ENCODE data around the gene CDH4. TPM values are rescaled to one million over a fixed set of nuclear protein-coding genes. Genes with fewer than 3 reads are reported as not detected.

The CDH4 gene
- total and polyA plus RNA-seq, 2 donors (not counting 3 experiments of a cell fraction or from before 2014, with no cell fraction given), result 0.17 to 0.51 TPM

DNA sequence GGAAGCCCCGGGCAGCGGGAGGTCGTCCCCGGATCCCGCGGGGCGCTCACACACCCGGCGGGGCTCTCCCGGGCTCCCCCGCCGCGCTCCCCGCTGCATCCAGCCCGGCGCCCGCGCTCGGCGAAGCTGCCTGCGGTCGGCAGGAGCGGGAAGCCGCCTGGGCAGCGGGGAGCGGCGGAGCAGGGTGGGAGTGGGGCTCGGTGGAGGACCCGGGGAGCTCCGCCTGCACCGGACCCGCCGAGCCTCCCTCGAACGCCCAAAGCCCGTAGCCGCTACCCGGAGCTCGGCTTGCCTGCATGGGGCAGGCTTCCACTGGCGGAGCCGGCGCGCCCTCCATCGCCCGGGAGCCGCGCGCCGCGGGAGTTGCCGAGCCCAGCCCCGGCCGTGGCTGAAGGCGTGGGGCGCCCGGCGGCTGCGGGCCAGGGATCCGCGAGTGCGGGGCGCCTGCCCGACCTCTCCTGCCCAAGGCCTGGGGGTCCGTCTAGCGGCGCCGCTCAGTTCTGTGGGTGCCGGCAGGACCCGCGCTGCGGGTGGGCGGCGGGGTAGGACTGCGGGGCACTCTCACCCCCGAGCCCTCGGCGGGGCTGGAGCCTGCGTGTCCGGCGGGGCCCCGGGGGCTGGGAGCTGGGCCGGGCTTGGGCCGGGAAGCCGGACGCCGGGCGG lies 671 bp downstream of the CDH4 start:
- Histone ChIP-seq H3K4me1 (ENCODE audit: control insufficient read depth, extremely low read depth, insufficient read depth, low read length) (no peaks in the 10 kb centered on the region), H4K20me1 (replicated peaks; ENCODE audit: control insufficient read depth, extremely low read depth, insufficient read depth, low read length) (no peaks in the 10 kb centered on the region), H2AFZ (ENCODE audit: low read depth, low read length) (no peak overlapping the region), H3K4me2 (ENCODE audit: insufficient read depth, low read length) (no peak overlapping the region), H3K36me3 (ENCODE audit: control insufficient read depth in 2 of 2, extremely low read depth in 1 of 2, insufficient read depth in 2 of 2, low read length in 2 of 2) (no peaks in the 10 kb centered on the region), H3K9me1 (replicated peaks; ENCODE audit: control insufficient read depth, extremely low read depth, insufficient read depth, low read length) (no peaks in the 10 kb centered on the region), H3K79me2 (ENCODE audit: control insufficient read depth, insufficient read depth, low read length) (no peaks in the 10 kb centered on the region), H3K9ac (replicated peaks; ENCODE audit: extremely low read depth, insufficient read depth, low read length) (no peak overlapping the region), H3K27ac (ENCODE audit: insufficient read depth, low read depth, low read length) (no peak overlapping the region), H3K27me3 (ENCODE audit: control insufficient read depth in 2 of 2, insufficient read depth in 2 of 2, low read length in 2 of 2) (peaks cover 22 to 35% of the 10 kb centered on the region in 2 experiments), H3K9me3 (replicated peaks; ENCODE audit: control insufficient read depth, insufficient read depth, low read length) (no peaks in the 10 kb centered on the region), H3K4me3 (replicated peaks in 1 of 3; ENCODE audit: insufficient read depth in 1 of 3, low read depth in 1 of 3, low read length in 3 of 3) (no peak overlapping the region)
- ChIA-PET CTCF (interaction anchor here (1.6 kb wide), 1 partner anchor 67 kb away, joined by 5 read pairs; no protein-coding TSS in a partner anchor), POLR2A (no interaction called here)
- TF ChIP-seq MYC (IDR thresholded peaks at IDR 0.05; ENCODE audit: low read depth, low read length), result no peak
- no peak for TF ChIP-seq FOS (IDR thresholded peaks at IDR 0.05; ENCODE audit: borderline replicate concordance, insufficient read depth, low read length)
- TF ChIP-seq EZH2 (IDR thresholded peaks at IDR 0.05; ENCODE audit: borderline replicate concordance, low read depth, low read length, severe bottlenecking), result peak; percentile 50
- no peak for TF ChIP-seq GATA2 (IDR thresholded peaks at IDR 0.05; ENCODE audit: insufficient read depth, insufficient read length, low read depth, low read length)
- TF ChIP-seq, protein P1, sequence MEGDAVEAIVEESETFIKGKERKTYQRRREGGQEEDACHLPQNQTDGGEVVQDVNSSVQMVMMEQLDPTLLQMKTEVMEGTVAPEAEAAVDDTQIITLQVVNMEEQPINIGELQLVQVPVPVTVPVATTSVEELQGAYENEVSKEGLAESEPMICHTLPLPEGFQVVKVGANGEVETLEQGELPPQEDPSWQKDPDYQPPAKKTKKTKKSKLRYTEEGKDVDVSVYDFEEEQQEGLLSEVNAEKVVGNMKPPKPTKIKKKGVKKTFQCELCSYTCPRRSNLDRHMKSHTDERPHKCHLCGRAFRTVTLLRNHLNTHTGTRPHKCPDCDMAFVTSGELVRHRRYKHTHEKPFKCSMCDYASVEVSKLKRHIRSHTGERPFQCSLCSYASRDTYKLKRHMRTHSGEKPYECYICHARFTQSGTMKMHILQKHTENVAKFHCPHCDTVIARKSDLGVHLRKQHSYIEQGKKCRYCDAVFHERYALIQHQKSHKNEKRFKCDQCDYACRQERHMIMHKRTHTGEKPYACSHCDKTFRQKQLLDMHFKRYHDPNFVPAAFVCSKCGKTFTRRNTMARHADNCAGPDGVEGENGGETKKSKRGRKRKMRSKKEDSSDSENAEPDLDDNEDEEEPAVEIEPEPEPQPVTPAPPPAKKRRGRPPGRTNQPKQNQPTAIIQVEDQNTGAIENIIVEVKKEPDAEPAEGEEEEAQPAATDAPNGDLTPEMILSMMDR (IDR thresholded peaks at IDR 0.05; ENCODE audit: extremely low read depth in 1 of 2, insufficient read depth in 1 of 2, low read depth in 1 of 2, low read length in 2 of 2), result no peak
- no peak for FAIRE-seq
- intact Hi-C loops (cut with micrococcal nuclease) (no loop called here), dilution Hi-C loops (cut with MboI; ENCODE audit: extremely low pct_ligation_motif_present, low sequenced_read_pairs) (no loop called here)
- no TSS peak for BruUV-seq (replicated peaks)
- DNase-seq (ENCODE audit: low read depth, low spot score), result no peak

Measured in endothelial cell of umbilical vein (primary cell).